H1 (cell line): Measurements from ENCODE around the gene FBXO7. TPM values are rescaled to one million over a fixed set of nuclear protein-coding genes. Genes with fewer than 3 reads are reported as not detected.

Experiments used
- CTCF ChIA-PET: fragments of 300-600 bp; sonication (Branson Sonifier 250); formaldehyde crosslinking; loops from one replicate; lab custom pipeline; 2021; ENCODE audit not compliant: partially characterized antibody; lab: Charles Lee
- POLR2A ChIA-PET: fragments of 300-600 bp; sonication (Branson Sonifier 250); formaldehyde crosslinking; loops from one replicate; lab custom pipeline; 2021; ENCODE audit warnings: inconsistent platforms; ENCODE audit not compliant: partially characterized antibody; lab: Charles Lee
- DNase-seq, 2 experiments: peaks; one replicate each; pipeline versions ENCODE4 v3.0.0 to v3.0.0-alpha.2; 2010 to 2022; ENCODE audit warnings: low spot score in 2 of 2, low read depth in 1 of 2, mixed read lengths in 1 of 2
- FAIRE-seq: peaks from 2 replicates; lab custom pipeline; 2011; peaks lifted over from hg19 to GRCh38; lab: Jason Lieb, UNC
- H2AFZ ChIP-seq: 2 replicates; pipeline ENCODE4 v1.8.1; 2012; ENCODE audit warnings: low read length, inconsistent platforms
- H2AK5ac ChIP-seq: 2 replicates; pipeline ENCODE4 v1.6.1; 2013; ENCODE audit warnings: low read depth, low read length
- H2BK120ac ChIP-seq: replicated peaks from 2 replicates; pipeline ENCODE3; 2013; ENCODE audit warnings: low read depth, low read length, inconsistent platforms
- H2BK12ac ChIP-seq: 2 replicates; pipeline ENCODE4 v1.6.1; 2013; ENCODE audit warnings: low read depth, low read length
- H2BK15ac ChIP-seq: 2 replicates; pipeline ENCODE4 v1.6.1; 2013; ENCODE audit warnings: low read length
- H2BK20ac ChIP-seq: 2 replicates; pipeline ENCODE4 v1.6.1; 2013; ENCODE audit warnings: low read length
- H2BK5ac ChIP-seq: 2 replicates; pipeline ENCODE4 v1.6.1; 2013; ENCODE audit warnings: low read depth, low read length
- H3K14ac ChIP-seq: 2 replicates; pipeline ENCODE4 v1.6.1; 2013; ENCODE audit warnings: inconsistent platforms; ENCODE audit not compliant: insufficient read length
- H3K18ac ChIP-seq: 2 replicates; pipeline ENCODE4 v1.6.1; 2013; ENCODE audit warnings: low read length; ENCODE audit errors: extremely low read depth
- H3K23ac ChIP-seq: 2 replicates; pipeline ENCODE4 v1.6.1; 2013; ENCODE audit warnings: inconsistent platforms; ENCODE audit not compliant: insufficient read length
- H3K23me2 ChIP-seq: 2 replicates; pipeline ENCODE4 v1.6.1; 2013; ENCODE audit warnings: low read depth, low read length
- H3K27ac ChIP-seq: 2 replicates; pipeline ENCODE4 v1.6.1; 2011; ENCODE audit warnings: low read depth, low read length, inconsistent platforms
- H3K27me3 ChIP-seq, 4 experiments: replicated peaks in 1 of 4; 1 replicate in 1 of 4; 2 replicates in 3 of 4; pipeline versions ENCODE4 v1.6.1 to v1.8.1; 2011 to 2013; ENCODE audit warnings: low read length in 3 of 4, mild to moderate bottlenecking in 3 of 4, inconsistent platforms in 2 of 4, mixed read lengths in 2 of 4, moderate library complexity in 1 of 4; ENCODE audit not compliant: control insufficient read depth in 3 of 4, insufficient read depth in 3 of 4; ENCODE audit errors: extremely low read depth in 1 of 4
- H3K36me3 ChIP-seq, 4 experiments: 2 replicates each; pipeline versions ENCODE4 v1.6.1 to v1.8.1; 2011 to 2013; ENCODE audit warnings: mild to moderate bottlenecking in 4 of 4, low read length in 3 of 4, moderate library complexity in 2 of 4, control low read depth in 1 of 4, inconsistent platforms in 1 of 4; ENCODE audit not compliant: insufficient read depth in 4 of 4, control insufficient read depth in 2 of 4
- H3K4ac ChIP-seq: replicated peaks from 2 replicates; pipeline ENCODE3; 2013; ENCODE audit warnings: low read length, low read depth, mixed read lengths, inconsistent platforms; ENCODE audit not compliant: insufficient read length
- H3K4me1 ChIP-seq, 4 experiments: replicated peaks in 1 of 4; 1 replicate in 1 of 4; 2 replicates in 3 of 4; pipeline versions ENCODE4 v1.6.1 to v1.8.1; 2011 to 2013; ENCODE audit warnings: low read length in 3 of 4, inconsistent platforms in 2 of 4, mixed read lengths in 1 of 4; ENCODE audit not compliant: insufficient read depth in 4 of 4, control insufficient read depth in 3 of 4
- H3K4me2 ChIP-seq, 2 experiments: 2 replicates each; pipeline versions ENCODE4 v1.6.1 to v1.8.1; 2011 to 2013; ENCODE audit warnings: low read depth in 2 of 2, low read length in 2 of 2, control low read depth in 1 of 2, inconsistent platforms in 1 of 2, mild to moderate bottlenecking in 1 of 2; ENCODE audit not compliant: insufficient read depth in 1 of 2
- H3K4me3 ChIP-seq, 4 experiments: fragments of 200-600, 300-600 bp in 1 of 4; sonication (generic), shearing (Covaris generic), sonication (Bioruptor Twin) in 1 of 4; 2 replicates each; pipeline versions ENCODE4 v1.5.1 to v1.8.1; 2011 to 2016; ENCODE audit warnings: low read length in 4 of 4, low read depth in 3 of 4, control low read depth in 2 of 4, inconsistent platforms in 2 of 4, mild to moderate bottlenecking in 2 of 4, mixed read lengths in 1 of 4, moderate library complexity in 1 of 4; ENCODE audit not compliant: insufficient read depth in 2 of 4; ENCODE audit errors: extremely low read depth in 1 of 4
- H3K56ac ChIP-seq: replicated peaks from 2 replicates; pipeline ENCODE3; 2013; ENCODE audit warnings: low read depth, mild to moderate bottlenecking, mixed read lengths, low read length, inconsistent platforms; ENCODE audit not compliant: insufficient read length
- H3K79me1 ChIP-seq: 2 replicates; pipeline ENCODE4 v1.6.1; 2013; ENCODE audit warnings: low read depth, low read length, control low read depth
- H3K79me2 ChIP-seq, 2 experiments: 2 replicates each; pipeline versions ENCODE4 v1.6.1 to v1.8.1; 2012 to 2013; ENCODE audit warnings: low read length in 2 of 2, mild to moderate bottlenecking in 2 of 2, inconsistent platforms in 1 of 2; ENCODE audit not compliant: insufficient read depth in 2 of 2, control insufficient read depth in 1 of 2
- H3K9ac ChIP-seq, 4 experiments: replicated peaks in 1 of 4; 1 replicate in 1 of 4; 2 replicates in 3 of 4; pipeline versions ENCODE4 v1.6.1 to v1.8.1; 2011 to 2013; ENCODE audit warnings: low read depth in 3 of 4, low read length in 3 of 4, control low read depth in 2 of 4, mild to moderate bottlenecking in 2 of 4, moderate library complexity in 2 of 4, inconsistent platforms in 1 of 4; ENCODE audit errors: extremely low read depth in 1 of 4
- H3K9me3 ChIP-seq, 2 experiments: 2 replicates each; pipeline versions ENCODE4 v1.6.1 to v1.8.1; 2012 to 2013; ENCODE audit warnings: mild to moderate bottlenecking in 2 of 2, moderate library complexity in 2 of 2, control low read depth in 1 of 2, inconsistent platforms in 1 of 2, low read depth in 1 of 2, low read length in 1 of 2, mixed read lengths in 1 of 2; ENCODE audit not compliant: insufficient read depth in 2 of 2
- H4K20me1 ChIP-seq, 2 experiments: replicated peaks in 1 of 2; 2 replicates each; pipeline versions ENCODE3 to v1.8.1; 2011 to 2013; ENCODE audit warnings: inconsistent platforms in 2 of 2, low read length in 2 of 2, mild to moderate bottlenecking in 1 of 2; ENCODE audit not compliant: insufficient read depth in 2 of 2, control insufficient read depth in 1 of 2
- H4K5ac ChIP-seq: 2 replicates; pipeline ENCODE4 v1.6.1; 2013; ENCODE audit warnings: low read length, low read depth, mixed read lengths, inconsistent platforms; ENCODE audit not compliant: insufficient read length
- H4K8ac ChIP-seq: 2 replicates; pipeline ENCODE4 v1.8.0; 2013; ENCODE audit warnings: mild to moderate bottlenecking, moderate library complexity, low read length, inconsistent platforms; ENCODE audit not compliant: insufficient read depth; ENCODE audit errors: extremely low read depth
- H4K91ac ChIP-seq: replicated peaks from 2 replicates; pipeline ENCODE3; 2013; ENCODE audit warnings: low read length, mixed read lengths, inconsistent platforms; ENCODE audit not compliant: insufficient read length
- ASH2L ChIP-seq: fragments of 200-600, 300-600 bp; sonication (generic); IDR thresholded peaks from one replicate; pipeline ENCODE4 v1.7.1; 2017; ENCODE audit warnings: low read length
- WGBS, 2 experiments: shearing (Covaris generic) in 1 of 2; methylation state at CpG; one replicate each; pipeline versions ENCODE4 v1.1.6 to v1.1.7; 2013 to 2015; ENCODE audit warnings: low lambda C conversion rate in 2 of 2, mixed read lengths in 2 of 2, inconsistent platforms in 1 of 2, low coverage in 1 of 2, missing lambda C conversion rate in 1 of 2; ENCODE audit not compliant: insufficient replicate concordance in 2 of 2, insufficient coverage in 1 of 2, insufficient read length in 1 of 2; ENCODE audit errors: extremely low coverage in 1 of 2, missing lambda C conversion rate in 1 of 2; 5-methylcytosine and 5-hydroxymethylcytosine counted together
- polyA plus RNA-seq, 7 experiments: library from polyadenylated mRNA; depleted of rRNA in 3 of 7; stranded (reverse) in 5 of 7; unstranded in 2 of 7; fragments of >200 nt in 5 of 7; fragments of 200-250 nt in 2 of 7; gene quantifications; 1 replicate in 5 of 7; 2 replicates in 1 of 7; 4 replicates in 1 of 7; pipeline versions ENCODE4 v1.2.1 to v1.2.3, GENCODE V29; 2011 to 2013; ENCODE audit warnings: missing spikeins in 2 of 7, mixed read lengths in 2 of 7
- total RNA-seq: library from RNA; stranded (reverse); fragmentation: NEBNext Ultra II Directional; extraction: Animal tissue kit (Norgen Biotek cat#: 25700); gene quantifications from 2 replicates; pipeline ENCODE4 v1.2.1, GENCODE V29; 2021

Gene FBXO7
- total and polyA plus RNA-seq, 2 of the 8 experiments (the other 6 are each of a cell fraction or from before 2014, with no cell fraction given): 62.7 to 76.1 TPM

DNA sequence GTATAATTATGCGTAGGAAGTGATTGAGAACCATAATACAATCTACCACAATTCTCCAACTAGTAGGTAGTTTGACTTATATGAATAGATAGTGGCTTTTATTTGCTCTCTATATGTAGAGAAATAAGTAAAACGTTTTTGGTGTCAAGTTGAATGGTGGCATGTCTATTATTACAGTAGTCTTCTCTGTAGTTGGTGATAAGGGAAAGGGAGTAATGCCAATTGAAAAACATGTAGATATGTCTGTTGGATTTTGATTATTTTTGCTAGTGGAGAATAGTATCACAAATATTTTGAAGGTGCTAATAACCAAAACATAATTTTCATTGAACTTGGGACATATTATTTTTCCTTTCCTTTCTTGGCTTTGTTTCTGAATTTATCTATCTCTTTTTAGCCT is 17.5 kb downstream of the FBXO7 start:
- POLR2A ChIA-PET: no interaction called here
- CTCF ChIA-PET: no interaction called here
- Histone ChIP-seq H3K18ac (no peak overlapping the region), H3K27me3 (no peaks in the 10 kb centered on the region), H4K5ac (no peak overlapping the region), H4K20me1 (peaks cover 1 to 7% of the 10 kb centered on the region in 2 experiments), H3K4ac (no peak overlapping the region), H3K4me2 (no peak overlapping the region), H3K14ac (no peak overlapping the region), H3K9ac (no peak overlapping the region), H3K27ac (no peak overlapping the region), H3K23ac (no peak overlapping the region), H2BK20ac (no peak overlapping the region), H3K9me3 (no peaks in the 10 kb centered on the region), H2AK5ac (no peak overlapping the region), H2BK15ac (no peak overlapping the region), H3K23me2 (no peaks in the 10 kb centered on the region), H3K4me3 (no peak overlapping the region), H2BK120ac (no peak overlapping the region), H2BK5ac (no peak overlapping the region), H3K56ac (no peak overlapping the region)
- no peak for FAIRE-seq
- WGBS, 2 experiments: 83% methylated on average over 2 of the region's 2 CpGs; no CpG with 5 or more reads in 1 of the 2 experiments
- TF ChIP-seq ASH2L: no peak
- TF ChIP-seq, all 59 proteins: peak for 0
- Histone ChIP-seq H3K79me1 (no peaks in the 10 kb centered on the region), H4K8ac (no peak overlapping the region), H2BK12ac (no peak overlapping the region), H4K91ac (no peak overlapping the region), H3K79me2 (no peaks in the 10 kb centered on the region), H3K4me1 (no peaks in the 10 kb centered on the region), H3K36me3 (peaks cover 0 to 28% (median 12%) of the 10 kb centered on the region in 4 experiments; a peak in 6 of 8 replicates), H2AFZ (no peak overlapping the region)
- no peak for DNase-seq
